Measurements from ENCODE around the gene SNAP29. TPM values are rescaled to one million over a fixed set of nuclear protein-coding genes. Genes with fewer than 3 reads are reported as not detected.
A peak's percentile ranks its signal among the peaks of the same experiment; 100 is the strongest.

Gene SNAP29
- total RNA-seq, 1 experiment from 2014 or later: 17.9 TPM

DNA sequence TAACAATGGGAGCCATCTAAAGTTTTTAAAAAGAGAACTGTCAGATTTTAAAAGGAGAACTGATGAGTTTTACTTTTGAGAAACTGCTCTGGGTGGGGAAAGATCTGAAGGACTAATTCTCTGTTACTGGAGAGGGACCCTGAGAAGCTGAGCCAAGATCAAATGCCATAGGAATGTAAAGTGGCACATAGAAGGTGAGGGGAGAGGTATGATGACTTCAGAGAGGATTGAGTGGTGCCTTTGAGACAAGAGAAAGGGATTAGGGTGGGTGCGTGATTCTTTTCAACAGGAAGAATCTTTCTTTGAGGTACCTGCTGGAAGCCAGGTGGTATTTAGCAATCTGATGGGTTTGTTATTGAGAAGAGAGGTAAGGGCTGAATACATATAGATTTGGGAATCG, 67.4 kb downstream of the SNAP29 start:
- no peak overlapping the region for H4K8ac ChIP-seq (replicated peaks; ENCODE audit: insufficient read length, low read depth, low read length)
- H3K79me2 ChIP-seq (ENCODE audit: insufficient read depth, low read length): peaks cover 79% of the 10 kb centered on the region
- no peak overlapping the region for H3K27ac ChIP-seq (ENCODE audit: insufficient read length, low read depth, low read length)
- no peak overlapping the region for H3K9ac ChIP-seq (ENCODE audit: extremely low read depth, insufficient read length, low read length)
- H3K79me1 ChIP-seq (ENCODE audit: insufficient read depth, low read depth, low read length, poor library complexity, severe bottlenecking): peaks cover 4% of the 10 kb centered on the region
- no peak overlapping the region for H2AFZ ChIP-seq (ENCODE audit: low read length)
- Mint-ChIP-seq H3K4me3 (peak overlapping the region; percentile 0 to 41; a peak in 2 of 5 replicates), H3K9me3 (no peaks in the 10 kb centered on the region), H3K4me1 (peaks cover 42% of the 10 kb centered on the region in 2 experiments), H3K27me3 (ENCODE audit: low read depth) (no peaks in the 10 kb centered on the region), H3K27ac (peak overlapping the region; percentile 1 to 94 (median 42); a peak in 6 of 7 replicates), H3K36me3 (ENCODE audit: insufficient read depth in 1 of 3, low read depth in 3 of 3) (peaks cover 10 to 40% (median 23%) of the 10 kb centered on the region in 3 experiments)
- no peaks in the 10 kb centered on the region for H3K27me3 ChIP-seq (ENCODE audit: insufficient read depth, low read length)
- TF ChIP-seq, protein P1, sequence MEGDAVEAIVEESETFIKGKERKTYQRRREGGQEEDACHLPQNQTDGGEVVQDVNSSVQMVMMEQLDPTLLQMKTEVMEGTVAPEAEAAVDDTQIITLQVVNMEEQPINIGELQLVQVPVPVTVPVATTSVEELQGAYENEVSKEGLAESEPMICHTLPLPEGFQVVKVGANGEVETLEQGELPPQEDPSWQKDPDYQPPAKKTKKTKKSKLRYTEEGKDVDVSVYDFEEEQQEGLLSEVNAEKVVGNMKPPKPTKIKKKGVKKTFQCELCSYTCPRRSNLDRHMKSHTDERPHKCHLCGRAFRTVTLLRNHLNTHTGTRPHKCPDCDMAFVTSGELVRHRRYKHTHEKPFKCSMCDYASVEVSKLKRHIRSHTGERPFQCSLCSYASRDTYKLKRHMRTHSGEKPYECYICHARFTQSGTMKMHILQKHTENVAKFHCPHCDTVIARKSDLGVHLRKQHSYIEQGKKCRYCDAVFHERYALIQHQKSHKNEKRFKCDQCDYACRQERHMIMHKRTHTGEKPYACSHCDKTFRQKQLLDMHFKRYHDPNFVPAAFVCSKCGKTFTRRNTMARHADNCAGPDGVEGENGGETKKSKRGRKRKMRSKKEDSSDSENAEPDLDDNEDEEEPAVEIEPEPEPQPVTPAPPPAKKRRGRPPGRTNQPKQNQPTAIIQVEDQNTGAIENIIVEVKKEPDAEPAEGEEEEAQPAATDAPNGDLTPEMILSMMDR (conservative IDR thresholded peaks at IDR 0.05): no peak
- H2AK5ac ChIP-seq (ENCODE audit: insufficient read length, low read length): no peak overlapping the region
- H3T11ph ChIP-seq (ENCODE audit: low read length): no peak overlapping the region
- no peak overlapping the region for H3K18ac ChIP-seq (ENCODE audit: insufficient read length, low read depth, low read length)
- H4K20me1 ChIP-seq (ENCODE audit: control insufficient read depth, insufficient read depth, insufficient read length): no peaks in the 10 kb centered on the region
- H3K23ac ChIP-seq (ENCODE audit: insufficient read length, low read depth, low read length): no peak overlapping the region
- H3K56ac ChIP-seq (ENCODE audit: insufficient read length, low read depth, low read length): no peak overlapping the region
- H2BK12ac ChIP-seq (ENCODE audit: insufficient read length, low read depth, low read length): no peak overlapping the region
- H3K9me3 ChIP-seq (ENCODE audit: control insufficient read depth, low read depth, low read length): no peaks in the 10 kb centered on the region
- H4K91ac ChIP-seq (ENCODE audit: insufficient read length, low read depth, low read length): no peak overlapping the region
- no peak overlapping the region for H2BK20ac ChIP-seq (ENCODE audit: low read depth, low read length, poor library complexity, severe bottlenecking)
- DNase-seq: no peak
- no peaks in the 10 kb centered on the region for H3K23me2 ChIP-seq (ENCODE audit: insufficient read length, low read depth, low read length, poor library complexity, severe bottlenecking)
- peaks cover 2% of the 10 kb centered on the region; the same call in 1 of the 2 replicates for H3K4me1 ChIP-seq (ENCODE audit: insufficient read depth, low read length)
- no peak overlapping the region for H2BK120ac ChIP-seq (ENCODE audit: low read depth, low read length, poor library complexity, severe bottlenecking)
- H2BK15ac ChIP-seq (ENCODE audit: low read depth, low read length): no peak overlapping the region
- no peak overlapping the region for H3K4me2 ChIP-seq (ENCODE audit: insufficient read depth, insufficient read length, low read length)
- no peak overlapping the region for H4K5ac ChIP-seq (ENCODE audit: insufficient read length, low read depth, low read length)
- WGBS (ENCODE audit: extremely low coverage, insufficient read length, low lambda C conversion rate): no CpG with 5 or more reads among the region's 2 CpGs
- no peak overlapping the region for H3K14ac ChIP-seq (ENCODE audit: insufficient read depth, low read length)
- no peak overlapping the region for H3K4ac ChIP-seq (ENCODE audit: low read depth, low read length)
- no peak overlapping the region for H2BK5ac ChIP-seq (ENCODE audit: insufficient read length, low read length)

Data from H9 (cell line).